Activated T-cell treated with anti-CD3 and anti-CD28 coated beads, Interleukin-2, amount 50 U/mL, for 72 hours (primary cell): Measurements from ENCODE around the gene TECR. TPM values are rescaled to one million over a fixed set of nuclear protein-coding genes. Genes with fewer than 3 reads are reported as not detected.

Source experiments
- ATAC-seq, 2 donors: fragments of 150-1000 bp; cut with Tn5 transposase; replicated peaks in 1 of 2; 2 replicates each; pipeline ENCODE4 v1.10.0; 2021; ENCODE audit warnings: moderate library complexity in 2 of 2, mild to moderate bottlenecking in 1 of 2
- DNase-seq, 2 donors: peaks; one replicate each; pipeline ENCODE4 v3.0.0; 2021 to 2022; ENCODE audit warnings: mixed read lengths in 1 of 2
- H3K27ac Mint-ChIP-seq: one replicate; pipeline ENCODE4 v1.8.0; 2022; ENCODE audit warnings: mild to moderate bottlenecking, moderate library complexity, mixed read lengths
- H3K27me3 Mint-ChIP-seq: one replicate; pipeline ENCODE4 v1.8.0; 2022; ENCODE audit warnings: low read depth, mixed read lengths
- H3K36me3 Mint-ChIP-seq, 2 donors: one replicate each; pipeline ENCODE4 v1.8.0; 2022; ENCODE audit warnings: mixed read lengths in 2 of 2, mild to moderate bottlenecking in 1 of 2; ENCODE audit not compliant: insufficient read depth in 2 of 2
- H3K4me1 Mint-ChIP-seq: one replicate; pipeline ENCODE4 v1.8.0; 2022; ENCODE audit warnings: low read depth, mixed read lengths
- H3K4me3 Mint-ChIP-seq, 2 donors: one replicate each; pipeline ENCODE4 v1.8.0; 2022; ENCODE audit warnings: mild to moderate bottlenecking in 2 of 2, mixed read lengths in 2 of 2, moderate library complexity in 2 of 2
- H3K9me3 Mint-ChIP-seq, 2 donors: one replicate each; pipeline ENCODE4 v1.8.0; 2022; ENCODE audit warnings: mixed read lengths in 2 of 2
- total RNA-seq, 2 donors: library from RNA; stranded (reverse); gene quantifications; one replicate each; pipeline ENCODE4 v1.2.3, GENCODE V29; 2022

Gene TECR
- total RNA-seq = 100 to 1,000 TPM; 105 to 106 TPM

- Mint-ChIP-seq H3K4me3 (peak within 1 kb of the TSS; percentile 95 to 99), H3K9me3 (no peaks in the 10 kb centered on the region), H3K27me3 (no peaks in the 10 kb centered on the region), H3K27ac (peak within 1 kb of the TSS; percentile 45), H3K36me3 (peaks cover 0 to 4% of the 10 kb centered on the region in 2 donors), H3K4me1 (peaks cover 46% of the 10 kb centered on the region)
- peak; percentile 95 to 97 for ATAC-seq
- peak; percentile 100 for DNase-seq
These were observed at the start of gene TECR for GRCh38 chr19:14529254-14530004. TECR (plus strand) TSS chr19:14529594; CDS start chr19:14529697, 103 bp downstream.

- Mint-ChIP-seq H3K27ac (no peak overlapping the region), H3K4me1 (peaks cover 20% of the 10 kb centered on the region), H3K4me3 (no peak overlapping the region), H3K27me3 (no peaks in the 10 kb centered on the region), H3K9me3 (no peaks in the 10 kb centered on the region), H3K36me3 (peaks cover 0 to 1% of the 10 kb centered on the region in 2 donors)
- DNase-seq (peak; percentile 75 to 87), ATAC-seq (peak; percentile 54 to 59)
These were observed 49.3 kb upstream of the TECR start for GRCh38 chr19:14479975-14480699.

- no peak for ATAC-seq
- H3K27ac Mint-ChIP-seq = no peak overlapping the region
- H3K36me3 Mint-ChIP-seq = peaks cover 0 to 1% of the 10 kb centered on the region in 2 donors
- H3K27me3 Mint-ChIP-seq = no peaks in the 10 kb centered on the region
- no peaks in the 10 kb centered on the region for H3K9me3 Mint-ChIP-seq
- peaks cover 15% of the 10 kb centered on the region for H3K4me1 Mint-ChIP-seq
- DNase-seq = no peak
- H3K4me3 Mint-ChIP-seq = no peak overlapping the region
These were observed 48.7 kb upstream of the TECR start for GRCh38 chr19:14480700-14481079.

GRCh38 chr19:14482172-14482941 lies 47.0 kb upstream of the TECR start:
- H3K27ac Mint-ChIP-seq = no peak overlapping the region

DNA sequence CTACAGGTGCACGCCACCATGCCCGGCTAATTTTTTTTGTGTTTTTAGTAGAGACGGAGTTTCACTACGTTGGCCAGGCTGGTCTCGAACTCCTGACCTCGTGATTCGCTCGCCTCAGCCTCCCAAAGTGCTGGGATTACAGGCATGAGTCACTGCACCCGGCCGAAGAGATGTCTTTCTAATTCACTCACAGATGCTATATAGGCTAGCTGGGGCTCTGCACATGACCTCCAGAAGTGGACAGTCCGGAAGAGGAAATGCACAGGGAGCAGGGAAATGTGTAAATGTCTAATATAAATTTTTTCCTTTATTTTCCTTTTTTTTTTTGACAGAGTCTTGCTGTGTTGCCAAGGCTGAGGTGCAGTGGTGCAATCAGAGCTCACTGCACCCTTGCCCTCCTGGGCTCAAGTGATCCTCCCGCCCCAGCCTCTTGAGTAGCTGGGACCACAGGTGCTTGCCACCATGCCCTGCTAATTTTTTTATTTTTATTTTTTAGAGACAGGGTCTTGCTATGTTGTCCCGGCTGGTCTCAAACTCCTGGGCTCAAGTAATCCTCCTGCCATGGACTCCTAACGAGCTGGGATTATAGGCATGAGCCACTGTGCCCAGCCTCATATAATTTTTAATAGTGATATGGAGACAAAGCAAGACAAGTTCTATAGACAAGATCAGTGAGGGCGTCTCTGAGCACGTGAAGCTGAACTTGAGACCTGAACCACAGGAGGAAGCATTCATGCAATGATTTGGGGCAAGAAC lies 41.8 kb upstream of the TECR start:
- Mint-ChIP-seq H3K36me3 (peaks cover 2 to 5% of the 10 kb centered on the region in 2 donors), H3K4me3 (no peak overlapping the region), H3K4me1 (peaks cover 5% of the 10 kb centered on the region), H3K27ac (no peak overlapping the region), H3K9me3 (no peaks in the 10 kb centered on the region), H3K27me3 (no peaks in the 10 kb centered on the region)
- DNase-seq (no peak), ATAC-seq (no peak)

More at GRCh38 chr19:14482172-14482941, 47.0 kb upstream of the TECR start:
- DNase-seq (no peak), ATAC-seq (no peak)
- Mint-ChIP-seq H3K4me3 (no peak overlapping the region), H3K27me3 (no peaks in the 10 kb centered on the region), H3K9me3 (no peaks in the 10 kb centered on the region), H3K36me3 (peaks cover 0 to 1% of the 10 kb centered on the region in 2 donors), H3K4me1 (peaks cover 9% of the 10 kb centered on the region)

- H3K4me3 Mint-ChIP-seq = no peak overlapping the region
- ATAC-seq (no peak), DNase-seq (no peak)
- H3K27me3 Mint-ChIP-seq = no peaks in the 10 kb centered on the region
- peaks cover 2 to 6% of the 10 kb centered on the region in 2 donors for H3K36me3 Mint-ChIP-seq
- H3K9me3 Mint-ChIP-seq = no peaks in the 10 kb centered on the region
- no peak overlapping the region for H3K27ac Mint-ChIP-seq
- peaks cover 20% of the 10 kb centered on the region for H3K4me1 Mint-ChIP-seq
These were observed 36.5 kb upstream of the TECR start for GRCh38 chr19:14492756-14493337.

DNA sequence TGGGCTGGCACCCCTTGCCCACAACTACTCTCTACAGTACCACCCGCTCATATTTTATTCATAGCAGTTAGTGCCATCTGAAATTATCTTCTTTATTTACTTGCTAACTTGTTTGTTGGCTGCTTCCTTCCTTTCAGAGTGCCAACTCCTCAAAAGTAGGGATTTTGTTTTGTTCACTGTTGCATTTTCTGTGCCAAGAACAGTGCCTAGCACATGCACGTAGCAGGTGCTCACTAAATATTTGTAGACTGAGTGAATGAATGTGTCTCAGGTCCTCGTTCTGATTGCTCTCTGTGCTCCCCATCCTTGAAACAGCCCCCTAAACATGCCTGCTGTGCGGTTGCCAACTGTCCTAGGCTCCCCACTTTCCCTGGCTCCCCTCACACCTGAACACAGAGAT lies 35.0 kb upstream of the TECR start:
- no peak overlapping the region for H3K27ac Mint-ChIP-seq

GRCh38 chr19:14494910-14495671 lies 34.3 kb upstream of the TECR start:
- Mint-ChIP-seq H3K4me3 (peak overlapping the region; percentile 81 to 85), H3K27me3 (no peaks in the 10 kb centered on the region), H3K36me3 (peaks cover 2 to 6% of the 10 kb centered on the region in 2 donors), H3K4me1 (peaks cover 20% of the 10 kb centered on the region), H3K9me3 (no peaks in the 10 kb centered on the region), H3K27ac (no peak overlapping the region)
- ATAC-seq = no peak
- DNase-seq = no peak

More for the DNA sequence above, 35.0 kb upstream of the TECR start:
- H3K9me3 Mint-ChIP-seq = no peaks in the 10 kb centered on the region
- peak overlapping the region in 1 of 2 donors; percentile 85 for H3K4me3 Mint-ChIP-seq
- ATAC-seq (no peak), DNase-seq (no peak)
- H3K36me3 Mint-ChIP-seq = peaks cover 2 to 6% of the 10 kb centered on the region in 2 donors
- H3K27me3 Mint-ChIP-seq = no peaks in the 10 kb centered on the region
- peaks cover 20% of the 10 kb centered on the region for H3K4me1 Mint-ChIP-seq

DNA sequence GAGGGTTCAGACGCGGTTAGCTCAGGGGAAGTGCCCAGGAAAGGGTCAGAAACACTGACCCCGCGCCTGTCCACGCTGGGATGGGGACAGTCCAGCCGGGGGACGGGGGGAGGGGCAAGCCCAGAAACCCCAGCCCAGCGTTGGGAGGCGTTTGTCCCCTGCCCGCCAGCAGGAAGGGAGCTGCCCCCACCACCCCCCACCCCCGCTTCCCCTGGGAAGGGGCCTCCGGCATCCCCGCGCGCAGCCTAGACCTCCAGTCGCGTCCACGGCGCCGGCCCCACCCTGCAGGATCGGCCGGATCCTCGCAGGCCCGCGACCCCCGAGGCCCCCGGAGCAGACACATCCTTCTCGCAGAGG lies 33.7 kb upstream of the TECR start:
- peak in 1 of 2 donors; percentile 2 for ATAC-seq
- H3K36me3 Mint-ChIP-seq = peaks cover 2 to 6% of the 10 kb centered on the region in 2 donors
- peaks cover 20% of the 10 kb centered on the region for H3K4me1 Mint-ChIP-seq
- no peaks in the 10 kb centered on the region for H3K27me3 Mint-ChIP-seq
- no peak for DNase-seq
- no peak overlapping the region for H3K27ac Mint-ChIP-seq
- no peaks in the 10 kb centered on the region for H3K9me3 Mint-ChIP-seq
- H3K4me3 Mint-ChIP-seq = peak overlapping the region; percentile 81 to 85

- peak within 1 kb of the TSS; percentile 81 to 85 for H3K4me3 Mint-ChIP-seq
- H3K36me3 Mint-ChIP-seq = peaks cover 2 to 6% of the 10 kb centered on the region in 2 donors
- no peaks in the 10 kb centered on the region for H3K27me3 Mint-ChIP-seq
- peak; percentile 88 to 91 for DNase-seq
- no peaks in the 10 kb centered on the region for H3K9me3 Mint-ChIP-seq
- peaks cover 20% of the 10 kb centered on the region for H3K4me1 Mint-ChIP-seq
- peak; percentile 93 to 95 for ATAC-seq
- no peak within 1 kb of the TSS for H3K27ac Mint-ChIP-seq
These were observed 33.2 kb upstream of the TECR start, which contains the start of gene GIPC1 for GRCh38 chr19:14496029-14496833. GIPC1 (minus strand) TSS chr19:14496127; CDS start chr19:14482976, 13,151 bp downstream.

GRCh38 chr19:14496834-14497227 lies 32.6 kb upstream of the TECR start:
- Mint-ChIP-seq H3K27ac (no peak overlapping the region), H3K4me1 (peaks cover 20% of the 10 kb centered on the region), H3K4me3 (peak overlapping the region; percentile 77 to 85), H3K27me3 (no peaks in the 10 kb centered on the region), H3K9me3 (no peaks in the 10 kb centered on the region), H3K36me3 (peaks cover 0 to 3% of the 10 kb centered on the region in 2 donors)
- ATAC-seq (no peak), DNase-seq (no peak)
